Nephron progenitor cell (in vitro differentiated cells): Measurements from ENCODE around the gene BICRAL.
A peak's percentile ranks its signal among the peaks of the same experiment; 100 is the strongest.
"Not testable (repeated sequence)": the region's sequence is repeated elsewhere in the genome, so short reads cannot be mapped to it uniquely, and the experiment has no call there.

Experiments
- DNase-seq: peaks from one replicate; pipeline ENCODE4 v3.0.0; 2021
- H3K27ac Mint-ChIP-seq: 2 replicates; pipeline ENCODE4 v1.8.0; 2021; ENCODE audit warnings: mild to moderate bottlenecking, moderate library complexity, mixed read lengths
- H3K27me3 Mint-ChIP-seq: 2 replicates; pipeline ENCODE4 v1.8.0; 2021; ENCODE audit warnings: mild to moderate bottlenecking, low read depth, mixed read lengths; ENCODE audit not compliant: poor library complexity
- H3K36me3 Mint-ChIP-seq: 2 replicates; pipeline ENCODE4 v1.8.0; 2021; ENCODE audit warnings: low read depth, mixed read lengths
- H3K4me1 Mint-ChIP-seq: 2 replicates; pipeline ENCODE4 v1.8.0; 2021; ENCODE audit warnings: mixed read lengths
- H3K4me3 Mint-ChIP-seq: 2 replicates; pipeline ENCODE4 v1.8.0; 2021; ENCODE audit warnings: mild to moderate bottlenecking, moderate library complexity, mixed read lengths
- H3K9me3 Mint-ChIP-seq: 2 replicates; pipeline ENCODE4 v1.8.0; 2021; ENCODE audit warnings: mild to moderate bottlenecking, moderate library complexity, mixed read lengths
- CTCF ChIP-seq: fragments of 200-600 bp; sonication (generic); IDR thresholded peaks from 2 replicates; pipeline ENCODE4 v1.5.0; 2021; ENCODE audit warnings: antibody characterized with exemption

The BICRAL gene

GRCh38 chr6:42795651-42796050 is 13.8 kb downstream of the BICRAL start:
- H3K4me3 Mint-ChIP-seq, result no peak overlapping the region
- DNase-seq, result no peak
- H3K27me3 Mint-ChIP-seq, result no peaks in the 10 kb centered on the region
- TF ChIP-seq CTCF, result no peak
- H3K36me3 Mint-ChIP-seq, result no peaks in the 10 kb centered on the region
- no peak overlapping the region for H3K27ac Mint-ChIP-seq
- H3K4me1 Mint-ChIP-seq, result peaks cover 8% of the 10 kb centered on the region
- H3K9me3 Mint-ChIP-seq, result no peaks in the 10 kb centered on the region

- no peaks in the 10 kb centered on the region for H3K36me3 Mint-ChIP-seq
- no peak overlapping the region for H3K27ac Mint-ChIP-seq
- no peak overlapping the region for H3K4me3 Mint-ChIP-seq
- TF ChIP-seq CTCF, result no peak
- H3K4me1 Mint-ChIP-seq, result peaks cover 2% of the 10 kb centered on the region
- H3K9me3 Mint-ChIP-seq, result no peaks in the 10 kb centered on the region
- no peak for DNase-seq
- no peaks in the 10 kb centered on the region for H3K27me3 Mint-ChIP-seq
These were observed 14.3 kb downstream of the BICRAL start for GRCh38 chr6:42796171-42796570.

GRCh38 chr6:42797696-42798095 is 15.8 kb downstream of the BICRAL start:
- H3K4me3 Mint-ChIP-seq, H3K27ac Mint-ChIP-seq, H3K36me3 Mint-ChIP-seq, H3K4me1 Mint-ChIP-seq, H3K9me3 Mint-ChIP-seq, H3K27me3 Mint-ChIP-seq, DNase-seq: not testable (repeated sequence)

GRCh38 chr6:42805297-42805861 is 23.5 kb downstream of the BICRAL start:
- Mint-ChIP-seq H3K27me3 (no peaks in the 10 kb centered on the region), H3K9me3 (no peaks in the 10 kb centered on the region), H3K27ac (no peak overlapping the region), H3K36me3 (no peaks in the 10 kb centered on the region), H3K4me1 (peaks cover 12% of the 10 kb centered on the region), H3K4me3 (no peak overlapping the region)
- no peak for TF ChIP-seq CTCF
- no peak for DNase-seq

- H3K27ac Mint-ChIP-seq, DNase-seq, H3K36me3 Mint-ChIP-seq, H3K27me3 Mint-ChIP-seq, H3K4me3 Mint-ChIP-seq, H3K9me3 Mint-ChIP-seq: not testable (repeated sequence)
- peaks cover 12% of the 10 kb centered on the region for H3K4me1 Mint-ChIP-seq
These were observed 24.5 kb downstream of the BICRAL start for GRCh38 chr6:42806359-42806758.

GRCh38 chr6:42808492-42809483 is 26.9 kb downstream of the BICRAL start:
- Mint-ChIP-seq H3K9me3 (no peaks in the 10 kb centered on the region), H3K27ac (peak overlapping the region; percentile 85), H3K27me3 (no peaks in the 10 kb centered on the region), H3K36me3 (peaks cover 4% of the 10 kb centered on the region), H3K4me1 (peaks cover 12% of the 10 kb centered on the region), H3K4me3 (no peak overlapping the region)
- no peak for TF ChIP-seq CTCF
- DNase-seq, result no peak
